Panc1 (cell line): Measurements from ENCODE around the gene COL23A1. TPM values are rescaled to one million over a fixed set of nuclear protein-coding genes. Genes with fewer than 3 reads are reported as not detected.

Experiments
- ATAC-seq: fragments of 200-7000 bp; cut with Tn5 transposase; 2 replicates; pipeline ENCODE4 v1.9.1; 2020; ENCODE audit warnings: mild to moderate bottlenecking, moderate library complexity
- BruUV-seq: library from RNA; stranded (reverse); fragments of 400-500 nt; replicated peaks from 2 replicates; lab custom pipeline; 2021; lab: Mats Ljungman, UMichigan
- CTCF ChIA-PET: fragments of 300-600 bp; sonication (Branson Sonifier 250); formaldehyde crosslinking; loops from one replicate; lab custom pipeline; 2022; ENCODE audit warnings: antibody characterized with exemption; lab: Charles Lee
- POLR2A ChIA-PET: fragments of 300-600 bp; sonication (Branson Sonifier 250); formaldehyde crosslinking; loops from one replicate; lab custom pipeline; 2022; ENCODE audit warnings: antibody characterized with exemption; lab: Charles Lee
- DNase-seq: peaks from one replicate; pipeline ENCODE4 v3.0.0-alpha.2; 2010; ENCODE audit warnings: low read depth, low spot score
- H3K27ac ChIP-seq: 2 replicates; pipeline ENCODE4 v1.5.1; 2011; ENCODE audit warnings: mild to moderate bottlenecking, low read length, inconsistent platforms
- H3K27me3 ChIP-seq: fragments of 200-500 bp; sonication (Bioruptor generic); 2 replicates; pipeline ENCODE4 v1.6.0; 2014; ENCODE audit warnings: low read length, inconsistent platforms; ENCODE audit not compliant: control insufficient read depth, insufficient read depth
- H3K36me3 ChIP-seq: fragments of 200-500 bp; sonication (Bioruptor generic); 2 replicates; pipeline ENCODE4 v1.5.1; 2014; ENCODE audit warnings: inconsistent platforms, mild to moderate bottlenecking, low read length, moderate library complexity; ENCODE audit not compliant: control insufficient read depth, insufficient read depth
- H3K4me1 ChIP-seq: 2 replicates; pipeline ENCODE4 v1.5.1; 2011; ENCODE audit warnings: inconsistent platforms, mild to moderate bottlenecking, low read length, moderate library complexity; ENCODE audit not compliant: control insufficient read depth, insufficient read depth
- H3K4me3 ChIP-seq, 2 experiments: 2 replicates each; pipeline ENCODE4 v1.5.1; 2011 to 2012; ENCODE audit warnings: low read depth in 2 of 2, low read length in 2 of 2, mild to moderate bottlenecking in 2 of 2, inconsistent platforms in 1 of 2, moderate library complexity in 1 of 2
- H3K9me3 ChIP-seq: fragments of 200-500 bp; sonication (Bioruptor generic); 2 replicates; pipeline ENCODE4 v1.5.1; 2014; ENCODE audit warnings: low read depth, mild to moderate bottlenecking, inconsistent platforms, low read length, moderate library complexity; ENCODE audit not compliant: control insufficient read depth, insufficient read depth
- CTCF ChIP-seq: fragments of 450-650 bp; IDR thresholded peaks from 2 replicates; pipeline ENCODE4 v1.5.1; 2017; ENCODE audit warnings: mild to moderate bottlenecking
- POLR2AphosphoS5 ChIP-seq: IDR thresholded peaks from 2 replicates; pipeline ENCODE4 v1.6.1; 2012; ENCODE audit warnings: mild to moderate bottlenecking, low read depth, low read length, moderate library complexity
- REST ChIP-seq, 2 experiments: IDR thresholded peaks; 2 replicates each; pipeline ENCODE4 v1.6.1; 2011 to 2012; ENCODE audit warnings: low read depth in 2 of 2, control low read depth in 1 of 2, low read length in 1 of 2, mild to moderate bottlenecking in 1 of 2, moderate library complexity in 1 of 2; ENCODE audit not compliant: insufficient read depth in 1 of 2
- SIN3A ChIP-seq: IDR thresholded peaks from 2 replicates; pipeline ENCODE4 v1.6.1; 2012; ENCODE audit warnings: low read depth, mild to moderate bottlenecking, low read length, moderate library complexity, borderline replicate concordance; ENCODE audit not compliant: insufficient read depth
- TCF7L2 ChIP-seq: IDR thresholded peaks from 2 replicates; pipeline ENCODE4 v1.6.1; 2011; ENCODE audit warnings: mild to moderate bottlenecking, low read depth, low read length, inconsistent platforms
- in situ Hi-C: cut with HindIII; loops from 2 replicates; pipeline ENCODE4 v1.10.0; 2016; ENCODE audit warnings: low sequenced_read_pairs, low pct_unique_long_range_greater_than_20kb
- intact Hi-C: fragments of 100-400 bp; cut with micrococcal nuclease; formaldehyde crosslinking; loops from one replicate; pipeline ENCODE4 v1.10.0; 2022; ENCODE audit not compliant: unreplicated experiment
- total RNA-seq: library from RNA; stranded (reverse); gene quantifications from one replicate; pipeline ENCODE4 v1.2.1, GENCODE V29; 2021; ENCODE audit not compliant: unreplicated experiment

COL23A1 gene
- total RNA-seq, 1 experiment from 2014 or later: 0.05 TPM

DNA sequence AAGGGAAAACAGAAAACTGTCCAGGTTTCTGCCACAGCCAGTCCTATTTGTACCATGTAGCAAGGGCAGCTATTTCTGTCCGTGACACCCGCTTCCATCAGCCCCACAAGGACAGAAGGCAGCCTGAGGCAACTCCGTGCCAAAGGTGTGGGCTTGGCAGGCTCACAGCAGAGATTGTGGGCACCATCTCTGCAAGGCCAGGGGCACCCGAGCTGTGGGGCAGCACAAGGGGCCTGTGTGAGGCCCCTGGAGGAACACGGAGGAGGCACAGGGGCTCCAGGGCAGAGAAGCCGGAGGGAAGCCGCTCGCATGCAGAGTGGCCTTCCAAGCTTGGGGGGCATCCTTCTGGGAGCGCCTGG, 43.5 kb downstream of the COL23A1 start:
- POLR2A ChIA-PET: no interaction called here
- Histone ChIP-seq H3K27me3 (no peaks in the 10 kb centered on the region), H3K27ac (no peak overlapping the region), H3K4me1 (no peaks in the 10 kb centered on the region), H3K36me3 (no peaks in the 10 kb centered on the region), H3K9me3 (no peaks in the 10 kb centered on the region), H3K4me3 (no peak overlapping the region)
- CTCF ChIA-PET: no interaction called here
- BruUV-seq: no TSS peak
- in situ Hi-C loops (no loop called here), intact Hi-C loops (no loop called here)
- DNase-seq: no peak
- no peak for ATAC-seq
- no peak for TF ChIP-seq TCF7L2
- no peak for TF ChIP-seq REST (IDR thresholded peaks at IDR 0.05; ENCODE audit: insufficient read depth in 1 of 2, low read depth in 2 of 2, low read length in 1 of 2)
- TF ChIP-seq POLR2AphosphoS5: no peak
- TF ChIP-seq CTCF: no peak
- no peak for TF ChIP-seq SIN3A

DNA sequence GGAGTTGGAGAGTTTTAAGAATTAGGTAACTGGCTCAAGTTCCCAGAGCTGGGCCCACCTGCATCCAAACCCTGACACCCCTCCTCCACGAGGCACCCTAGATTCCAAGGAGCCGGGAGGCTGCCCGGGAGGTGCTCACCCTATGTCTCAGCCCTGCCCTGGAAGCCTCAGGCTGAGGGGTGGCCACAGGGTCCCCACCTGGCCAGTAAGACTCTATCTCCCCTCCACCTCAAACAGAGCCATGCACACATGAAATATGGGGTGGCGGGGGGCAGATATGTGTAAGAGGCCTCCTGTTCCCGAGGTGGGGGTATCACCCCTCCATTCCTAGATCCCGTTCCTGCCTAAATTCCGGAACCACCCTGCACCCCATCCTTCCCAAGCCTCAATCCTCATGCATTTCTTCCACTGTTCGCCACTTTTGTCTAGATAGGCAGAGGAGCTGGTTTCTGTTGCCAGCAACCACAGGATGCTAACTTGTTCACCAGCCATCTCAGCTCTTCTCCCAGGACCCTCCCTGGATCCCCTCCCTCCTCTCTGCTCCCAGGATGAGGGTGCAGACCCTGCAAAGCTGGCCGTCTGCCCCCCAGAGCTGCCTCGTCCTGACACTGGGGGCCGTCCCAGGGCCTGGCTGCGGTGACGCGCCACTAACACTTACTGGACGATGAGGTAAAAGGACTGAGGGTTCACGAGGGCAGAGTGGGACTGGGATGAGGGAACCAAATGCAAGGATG, 44.1 kb downstream of the COL23A1 start:
- Histone ChIP-seq H3K27ac (no peak overlapping the region), H3K9me3 (no peaks in the 10 kb centered on the region), H3K4me3 (no peak overlapping the region), H3K4me1 (no peaks in the 10 kb centered on the region), H3K27me3 (no peaks in the 10 kb centered on the region), H3K36me3 (no peaks in the 10 kb centered on the region)
- CTCF ChIA-PET: no interaction called here
- in situ Hi-C loops: no loop called here
- intact Hi-C loops: no loop called here
- BruUV-seq: no TSS peak
- POLR2A ChIA-PET: no interaction called here
- DNase-seq (no peak), ATAC-seq (no peak)
- TF ChIP-seq REST (IDR thresholded peaks at IDR 0.05; ENCODE audit: insufficient read depth in 1 of 2, low read depth in 2 of 2, low read length in 1 of 2) (no peak), TCF7L2 (no peak), CTCF (no peak), POLR2AphosphoS5 (no peak), SIN3A (no peak)
